DMS114 treated with DMSO at 0.1 percent for 48 hours (cell line): ENCODE results near the gene SPTBN1.
"Not testable (repeated sequence)": the region's sequence is repeated elsewhere in the genome, so short reads cannot be mapped to it uniquely, and the experiment has no call there.

Experiments
- DNase-seq: peaks from one replicate; lab custom pipeline; 2025; ENCODE audit not compliant: unreplicated experiment; lab: John Stamatoyannopoulos, UW

The SPTBN1 gene

GRCh38 chr2:54691445-54692135, 235.5 kb downstream of the SPTBN1 start:
- no peak for DNase-seq

GRCh38 chr2:54692556-54692955, 236.4 kb downstream of the SPTBN1 start:
- no peak for DNase-seq

- no peak for DNase-seq
Measured at GRCh38 chr2:54695378-54695777, 239.3 kb downstream of the SPTBN1 start.

- DNase-seq, result no peak
Measured at GRCh38 chr2:54697934-54698333, 241.8 kb downstream of the SPTBN1 start.

GRCh38 chr2:54698926-54699325, 242.8 kb downstream of the SPTBN1 start:
- DNase-seq, result not testable (repeated sequence)

- DNase-seq, result no peak
Measured at GRCh38 chr2:54699665-54700064, 243.5 kb downstream of the SPTBN1 start.

GRCh38 chr2:54701029-54701428, 244.9 kb downstream of the SPTBN1 start:
- no peak for DNase-seq

GRCh38 chr2:54704238-54704637, 248.1 kb downstream of the SPTBN1 start:
- DNase-seq, result no peak

- peak; percentile 57 for DNase-seq
Measured at GRCh38 chr2:54704688-54705605, 248.8 kb downstream of the SPTBN1 start.

- no peak for DNase-seq
Measured at GRCh38 chr2:54706622-54707021, 250.5 kb downstream of the SPTBN1 start.

GRCh38 chr2:54708584-54709335, 252.6 kb downstream of the SPTBN1 start:
- DNase-seq, result no peak

- DNase-seq, result no peak
Measured at GRCh38 chr2:54709336-54709809, 253.2 kb downstream of the SPTBN1 start.

GRCh38 chr2:54710216-54710615, 254.1 kb downstream of the SPTBN1 start:
- DNase-seq, result no peak

- no peak for DNase-seq
Measured at GRCh38 chr2:54712516-54712915, 256.4 kb downstream of the SPTBN1 start.

- no peak for DNase-seq
Measured at GRCh38 chr2:54714996-54715395, 258.9 kb downstream of the SPTBN1 start.

- no peak for DNase-seq
Measured at GRCh38 chr2:54716375-54716774, 260.2 kb downstream of the SPTBN1 start.

- no peak for DNase-seq
Measured at GRCh38 chr2:54720563-54720962, 264.4 kb downstream of the SPTBN1 start.
